HepG2 (cell line): ENCODE results near the gene KIRREL3. TPM values are rescaled to one million over a fixed set of nuclear protein-coding genes. Genes with fewer than 3 reads are reported as not detected.

ENCODE experiments used
- ATAC-seq: fragments of 200-7000 bp; cut with Tn5 transposase; 3 replicates; pipeline ENCODE4 v1.9.1; 2020; ENCODE audit warnings: mild to moderate bottlenecking, moderate library complexity
- BruUV-seq: library from RNA; stranded (reverse); fragments of 400-500 nt; replicated peaks from 2 replicates; lab custom pipeline; 2021; lab: Mats Ljungman, UMichigan
- CTCF ChIA-PET: fragments of 300-600 bp; formaldehyde crosslinking; extraction: SDS; loops from one replicate; lab custom pipeline; 2021; ENCODE audit warnings: low total read pairs, inconsistent platforms, low intra/inter-chr PET ratio; lab: Yijun Ruan, JAX
- POLR2A ChIA-PET: fragments of 350-600 bp; sonication (Branson Sonifier 250); formaldehyde crosslinking; loops from one replicate; lab custom pipeline; 2020; ENCODE audit warnings: antibody characterized with exemption, inconsistent platforms; lab: Yijun Ruan, JAX
- DNase-seq: peaks from one replicate; pipeline ENCODE4 v3.0.0-alpha.2; 2015; ENCODE audit warnings: low spot score
- FAIRE-seq: peaks from 3 replicates; lab custom pipeline; 2011; peaks lifted over from hg19 to GRCh38; lab: Jason Lieb, UNC
- H2AFZ ChIP-seq: one replicate; pipeline ENCODE4 v1.6.1; 2011; ENCODE audit warnings: low read length, inconsistent platforms
- H3K27ac ChIP-seq: fragments of 300-600 bp; 3 replicates; pipeline ENCODE4 v1.8.0; 2011; ENCODE audit warnings: mixed run types, mild to moderate bottlenecking, mixed read lengths, low read length, inconsistent platforms; ENCODE audit not compliant: insufficient read depth; ENCODE audit errors: extremely low read length
- H3K27me3 ChIP-seq, 2 experiments: fragments of 200-600 bp in 1 of 2; 2 replicates in 1 of 2; 3 replicates in 1 of 2; pipeline versions ENCODE4 v1.6.0 to v1.8.0; 2011; ENCODE audit warnings: low read length in 2 of 2, mild to moderate bottlenecking in 2 of 2, moderate library complexity in 2 of 2, inconsistent platforms in 1 of 2; ENCODE audit not compliant: insufficient read depth in 2 of 2, control insufficient read depth in 1 of 2
- H3K36me3 ChIP-seq, 2 experiments: fragments of 200-600 bp in 1 of 2; replicated peaks in 1 of 2; 2 replicates in 1 of 2; 3 replicates in 1 of 2; pipeline versions ENCODE4 v1.5.1 to v1.8.0; 2011; ENCODE audit warnings: low read length in 2 of 2, inconsistent platforms in 1 of 2; ENCODE audit not compliant: insufficient read depth in 2 of 2, control insufficient read depth in 1 of 2
- H3K4me1 ChIP-seq: 2 replicates; pipeline ENCODE4 v1.5.1; 2012; ENCODE audit warnings: low read length, inconsistent platforms; ENCODE audit not compliant: insufficient read depth
- H3K4me2 ChIP-seq: 2 replicates; pipeline ENCODE4 v1.6.0; 2011; ENCODE audit warnings: low read depth, low read length, inconsistent platforms
- H3K4me3 ChIP-seq, 3 experiments: fragments of 200-600 bp in 1 of 3; sonication (generic), shearing (Covaris generic) in 1 of 3; replicated peaks in 1 of 3; 2 replicates each; pipeline ENCODE4 v1.5.1; 2011 to 2016; ENCODE audit warnings: low read length in 3 of 3, inconsistent platforms in 2 of 3, low read depth in 2 of 3, mild to moderate bottlenecking in 2 of 3, control low read depth in 1 of 3, mixed read lengths in 1 of 3; ENCODE audit not compliant: insufficient read depth in 1 of 3
- H3K79me2 ChIP-seq: one replicate; pipeline ENCODE4 v1.6.1; 2011; ENCODE audit warnings: low read length, inconsistent platforms; ENCODE audit not compliant: insufficient read depth
- H3K9ac ChIP-seq: 2 replicates; pipeline ENCODE4 v1.6.0; 2011; ENCODE audit warnings: mild to moderate bottlenecking, low read depth, low read length, inconsistent platforms; ENCODE audit not compliant: insufficient read depth
- H3K9me3 ChIP-seq: 2 replicates; pipeline ENCODE4 v1.5.1; 2012; ENCODE audit warnings: mild to moderate bottlenecking, low read length
- H4K20me1 ChIP-seq: 2 replicates; pipeline ENCODE4 v1.6.0; 2011; ENCODE audit warnings: inconsistent platforms, mild to moderate bottlenecking, low read length, moderate library complexity; ENCODE audit not compliant: insufficient read depth
- GABPA ChIP-seq, 2 experiments: IDR thresholded peaks; 2 replicates each; pipeline ENCODE4 v1.6.1; 2011 to 2016; ENCODE audit warnings: low read depth in 2 of 2, low read length in 1 of 2, missing biosample characterization in 1 of 2, missing genetic modification characterization in 1 of 2
- IKZF4 ChIP-seq: sonication (generic); formaldehyde crosslinking; IDR thresholded peaks from 2 replicates; pipeline ENCODE4 v1.5.1; 2020; ENCODE audit warnings: borderline replicate concordance, mild to moderate bottlenecking, low read depth, missing genetic modification reagents; ENCODE audit errors: not compliant biosample characterization
- PITX1 ChIP-seq: sonication (generic); formaldehyde crosslinking; IDR thresholded peaks from 2 replicates; pipeline ENCODE4 v1.5.1; 2020; ENCODE audit warnings: mild to moderate bottlenecking, missing genetic modification reagents
- ZNF431 ChIP-seq: sonication (generic); formaldehyde crosslinking; IDR thresholded peaks from 2 replicates; pipeline ENCODE4 v1.9.0; 2022; ENCODE audit warnings: missing genetic modification reagents, low read depth, mild to moderate bottlenecking, borderline replicate concordance
- ZNF816 ChIP-seq: sonication (generic); formaldehyde crosslinking; IDR thresholded peaks from 2 replicates; pipeline ENCODE4 v1.8.0; 2022; ENCODE audit warnings: missing genetic modification reagents, mild to moderate bottlenecking, borderline replicate concordance
- WGBS: methylation state at CpG from one replicate; pipeline ENCODE4 v1.1.6; 2017; ENCODE audit warnings: low lambda C conversion rate; 5-methylcytosine and 5-hydroxymethylcytosine counted together
- in situ Hi-C: cut with HindIII; loops from 2 replicates; pipeline ENCODE4 v1.10.0; 2017; ENCODE audit warnings: low pct_unique_long_range_greater_than_20kb; ENCODE audit not compliant: extremely low pct_ligation_motif_present
- intact Hi-C: fragments of 100-400 bp; cut with micrococcal nuclease; formaldehyde crosslinking; loops from one replicate; pipeline ENCODE4 v1.10.0; 2022; ENCODE audit not compliant: unreplicated experiment
- polyA plus RNA-seq, 8 experiments: library from polyadenylated mRNA; depleted of rRNA in 3 of 8; stranded (reverse) in 7 of 8; unstranded in 1 of 8; fragments of >200 nt; fragmentation: Illumina TruSeq in 4 of 8; extraction: Trizol in 4 of 8; gene quantifications; 2 replicates each; pipeline versions ENCODE4 v1.2.1 to v1.2.3, GENCODE V29; 2011 to 2016; ENCODE audit warnings: low read depth in 4 of 8, missing spikeins in 1 of 8, mixed read lengths in 1 of 8; ENCODE audit not compliant: insufficient read depth in 1 of 8
- total RNA-seq, 5 experiments: library from RNA; depleted of rRNA; stranded (reverse); fragments of >200 nt; fragmentation: Illumina TruSeq; extraction: Trizol; gene quantifications; 2 replicates each; pipeline ENCODE4 v1.2.3, GENCODE V29; 2016; ENCODE audit warnings: low read depth in 1 of 5
- TF ChIP-seq, protein P1 (sequence below): sonication (generic); formaldehyde crosslinking; IDR thresholded peaks from 2 replicates; pipeline ENCODE4 v1.5.0; 2020; ENCODE audit warnings: mild to moderate bottlenecking, low read depth, missing genetic modification reagents, borderline replicate concordance
- TF ChIP-seq, protein P2 (sequence below): sonication (generic); formaldehyde crosslinking; IDR thresholded peaks from 2 replicates; pipeline ENCODE4 v1.4.0; 2020; ENCODE audit warnings: missing genetic modification reagents

The KIRREL3 gene
- total and polyA plus RNA-seq, 2 of the 13 experiments (the other 11 are each of a cell fraction or from before 2014, with no cell fraction given): not detected

DNA sequence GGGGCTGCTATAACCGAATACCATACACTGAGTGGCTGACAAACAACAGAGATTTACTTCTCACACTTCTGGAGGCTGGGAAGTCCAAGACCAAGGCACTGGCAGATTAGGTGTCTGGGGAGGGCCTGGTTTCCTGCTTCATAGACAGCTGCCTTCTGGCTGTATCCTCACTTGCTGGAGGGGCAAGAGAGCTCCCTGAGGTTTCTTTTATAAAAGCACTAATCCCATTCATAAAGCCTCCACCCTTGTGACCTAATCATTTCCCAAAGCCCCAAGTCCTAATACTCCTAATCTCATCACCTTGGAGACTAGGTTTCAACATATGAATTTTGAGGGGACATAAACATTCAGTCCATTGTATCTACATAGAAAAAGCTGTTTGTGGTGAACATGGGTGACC lies 131.8 kb downstream of the KIRREL3 start (continued):
- no peak for TF ChIP-seq IKZF4
- TF ChIP-seq, protein P1, sequence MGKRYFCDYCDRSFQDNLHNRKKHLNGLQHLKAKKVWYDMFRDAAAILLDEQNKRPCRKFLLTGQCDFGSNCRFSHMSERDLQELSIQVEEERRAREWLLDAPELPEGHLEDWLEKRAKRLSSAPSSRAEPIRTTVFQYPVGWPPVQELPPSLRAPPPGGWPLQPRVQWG (CRISPR knock-in tag): no peak
- TF ChIP-seq, protein P2, sequence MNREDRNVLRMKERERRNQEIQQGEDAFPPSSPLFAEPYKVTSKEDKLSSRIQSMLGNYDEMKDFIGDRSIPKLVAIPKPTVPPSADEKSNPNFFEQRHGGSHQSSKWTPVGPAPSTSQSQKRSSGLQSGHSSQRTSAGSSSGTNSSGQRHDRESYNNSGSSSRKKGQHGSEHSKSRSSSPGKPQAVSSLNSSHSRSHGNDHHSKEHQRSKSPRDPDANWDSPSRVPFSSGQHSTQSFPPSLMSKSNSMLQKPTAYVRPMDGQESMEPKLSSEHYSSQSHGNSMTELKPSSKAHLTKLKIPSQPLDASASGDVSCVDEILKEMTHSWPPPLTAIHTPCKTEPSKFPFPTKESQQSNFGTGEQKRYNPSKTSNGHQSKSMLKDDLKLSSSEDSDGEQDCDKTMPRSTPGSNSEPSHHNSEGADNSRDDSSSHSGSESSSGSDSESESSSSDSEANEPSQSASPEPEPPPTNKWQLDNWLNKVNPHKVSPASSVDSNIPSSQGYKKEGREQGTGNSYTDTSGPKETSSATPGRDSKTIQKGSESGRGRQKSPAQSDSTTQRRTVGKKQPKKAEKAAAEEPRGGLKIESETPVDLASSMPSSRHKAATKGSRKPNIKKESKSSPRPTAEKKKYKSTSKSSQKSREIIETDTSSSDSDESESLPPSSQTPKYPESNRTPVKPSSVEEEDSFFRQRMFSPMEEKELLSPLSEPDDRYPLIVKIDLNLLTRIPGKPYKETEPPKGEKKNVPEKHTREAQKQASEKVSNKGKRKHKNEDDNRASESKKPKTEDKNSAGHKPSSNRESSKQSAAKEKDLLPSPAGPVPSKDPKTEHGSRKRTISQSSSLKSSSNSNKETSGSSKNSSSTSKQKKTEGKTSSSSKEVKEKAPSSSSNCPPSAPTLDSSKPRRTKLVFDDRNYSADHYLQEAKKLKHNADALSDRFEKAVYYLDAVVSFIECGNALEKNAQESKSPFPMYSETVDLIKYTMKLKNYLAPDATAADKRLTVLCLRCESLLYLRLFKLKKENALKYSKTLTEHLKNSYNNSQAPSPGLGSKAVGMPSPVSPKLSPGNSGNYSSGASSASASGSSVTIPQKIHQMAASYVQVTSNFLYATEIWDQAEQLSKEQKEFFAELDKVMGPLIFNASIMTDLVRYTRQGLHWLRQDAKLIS (CRISPR knock-in tag): no peak
- no peak for TF ChIP-seq PITX1 (CRISPR knock-in tag)
- no peak for TF ChIP-seq ZNF431 (CRISPR knock-in tag)

DNA sequence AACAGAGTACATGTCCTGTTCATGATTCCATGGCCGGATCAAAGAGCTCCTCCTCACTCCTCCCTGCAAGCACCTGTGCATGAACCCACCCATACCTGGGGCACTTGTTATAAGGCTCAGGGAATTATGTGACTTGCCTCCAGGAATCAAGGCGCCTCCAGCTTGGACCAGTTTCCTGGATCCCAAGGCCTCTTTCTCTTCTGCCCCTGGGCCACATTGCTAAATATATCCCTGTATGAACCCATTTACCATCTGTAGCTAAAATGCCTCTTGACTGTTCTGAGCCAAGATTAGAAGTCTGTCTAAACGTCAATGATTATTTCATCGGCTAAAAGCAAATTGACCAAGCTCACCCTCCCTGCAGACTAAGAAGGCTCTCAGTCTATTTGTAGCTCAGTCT lies 135.6 kb downstream of the KIRREL3 start:
- 4% methylated on average over 4 of the region's 4 CpGs for WGBS
- ATAC-seq (no peak), FAIRE-seq (no peak), DNase-seq (no peak)
- Histone ChIP-seq H3K27me3 (peaks cover 0 to 4% of the 10 kb centered on the region in 2 experiments; a peak in 1 of 5 replicates), H3K9ac (no peak overlapping the region), H3K4me2 (no peak overlapping the region), H3K36me3 (no peaks in the 10 kb centered on the region), H3K79me2 (no peaks in the 10 kb centered on the region), H2AFZ (no peak overlapping the region), H3K4me1 (no peaks in the 10 kb centered on the region), H3K4me3 (no peak overlapping the region), H4K20me1 (no peaks in the 10 kb centered on the region), H3K27ac (no peak overlapping the region), H3K9me3 (no peaks in the 10 kb centered on the region)
- POLR2A ChIA-PET: no interaction called here
- BruUV-seq: no TSS peak
- intact Hi-C loops (no loop called here), in situ Hi-C loops (no loop called here)
- TF ChIP-seq ZNF816 (CRISPR knock-in tag) (no peak), GABPA (IDR thresholded peaks at IDR 0.05; ENCODE audit: low read depth, low read length) (no peak), GABPA (CRISPR knock-in tag; IDR thresholded peaks at IDR 0.05; ENCODE audit: low read depth) (no peak)
- CTCF ChIA-PET: no interaction called here
